Measurements from ENCODE around the gene COL20A1.

The COL20A1 gene

GRCh38 chr20:63288581-63289251, 4.3 kb upstream of the COL20A1 start:
- H3K36me3 ChIP-seq: peaks cover 21 to 48% (median 42%) of the 10 kb centered on the region in 11 experiments; a peak in 21 of 22 replicates
- H4K20me1 ChIP-seq: peaks cover 28 to 89% (median 59%) of the 10 kb centered on the region in 11 experiments; a peak in 21 of 22 replicates
- H3K4me2 ChIP-seq: peak overlapping the region in 6 of 11 experiments; percentile 1 to 53 (median 42); a peak in 8 of 22 replicates
- no peak overlapping the region for H3K4me3 ChIP-seq
- H3K27me3 ChIP-seq: no peaks in the 10 kb centered on the region
- no peak overlapping the region for H3K27ac ChIP-seq
- peaks cover 21 to 97% (median 82%) of the 10 kb centered on the region in 10 experiments for H3K4me1 ChIP-seq
- no peak for TF ChIP-seq Cebpa-rat (IDR thresholded peaks at IDR 0.05)
- H3K9ac ChIP-seq: 0 out of 22 replicates have a peak overlapping the region, but pooled peaks of 1 of the 11 experiments have one; percentile 35
- no peaks in the 10 kb centered on the region for H3K9me3 ChIP-seq (replicated peaks in 1 of 11)

- no peak overlapping the region for H3K4me3 ChIP-seq
- H3K27ac ChIP-seq: no peak overlapping the region
- peaks cover 13 to 89% (median 74%) of the 10 kb centered on the region in 10 experiments for H3K4me1 ChIP-seq
- 0 out of 22 replicates have a peak overlapping the region, but pooled peaks of 1 of the 11 experiments have one; percentile 29 for H3K9ac ChIP-seq
- peaks cover 28 to 85% (median 53%) of the 10 kb centered on the region in 11 experiments; a peak in 21 of 22 replicates for H4K20me1 ChIP-seq
- H3K36me3 ChIP-seq: peaks cover 21 to 48% (median 42%) of the 10 kb centered on the region in 11 experiments; a peak in 21 of 22 replicates
- no peak for TF ChIP-seq Cebpa-rat (IDR thresholded peaks at IDR 0.05)
- no peaks in the 10 kb centered on the region for H3K9me3 ChIP-seq (replicated peaks in 1 of 11)
- H3K4me2 ChIP-seq: peak overlapping the region in 4 of 11 experiments; percentile 37 to 53 (median 50); a peak in 5 of 22 replicates
- H3K27me3 ChIP-seq: peaks cover 1 to 5% (median 4%) of the 10 kb centered on the region in 11 experiments; a peak in 19 of 22 replicates
Observed at GRCh38 chr20:63289311-63290135, 3.5 kb upstream of the COL20A1 start.

- Histone ChIP-seq H3K27ac (no peak overlapping the region), H3K36me3 (peaks cover 21 to 48% (median 42%) of the 10 kb centered on the region in 11 experiments; a peak in 21 of 22 replicates), H3K27me3 (peaks cover 8 to 12% (median 11%) of the 10 kb centered on the region in 11 experiments), H3K9ac (0 out of 22 replicates have a peak overlapping the region, but pooled peaks of 1 of the 11 experiments have one; percentile 29), H3K4me2 (peak overlapping the region in 3 of 11 experiments; percentile 30 to 53 (median 38); a peak in 4 of 22 replicates), H3K9me3 (replicated peaks in 1 of 11) (no peaks in the 10 kb centered on the region), H4K20me1 (peaks cover 28 to 85% (median 53%) of the 10 kb centered on the region in 11 experiments; a peak in 21 of 22 replicates), H3K4me1 (peaks cover 6 to 87% (median 69%) of the 10 kb centered on the region in 10 experiments), H3K4me3 (no peak overlapping the region)
- no peak for TF ChIP-seq Cebpa-rat (IDR thresholded peaks at IDR 0.05)
Observed at GRCh38 chr20:63290136-63290676, 2.8 kb upstream of the COL20A1 start.

DNA sequence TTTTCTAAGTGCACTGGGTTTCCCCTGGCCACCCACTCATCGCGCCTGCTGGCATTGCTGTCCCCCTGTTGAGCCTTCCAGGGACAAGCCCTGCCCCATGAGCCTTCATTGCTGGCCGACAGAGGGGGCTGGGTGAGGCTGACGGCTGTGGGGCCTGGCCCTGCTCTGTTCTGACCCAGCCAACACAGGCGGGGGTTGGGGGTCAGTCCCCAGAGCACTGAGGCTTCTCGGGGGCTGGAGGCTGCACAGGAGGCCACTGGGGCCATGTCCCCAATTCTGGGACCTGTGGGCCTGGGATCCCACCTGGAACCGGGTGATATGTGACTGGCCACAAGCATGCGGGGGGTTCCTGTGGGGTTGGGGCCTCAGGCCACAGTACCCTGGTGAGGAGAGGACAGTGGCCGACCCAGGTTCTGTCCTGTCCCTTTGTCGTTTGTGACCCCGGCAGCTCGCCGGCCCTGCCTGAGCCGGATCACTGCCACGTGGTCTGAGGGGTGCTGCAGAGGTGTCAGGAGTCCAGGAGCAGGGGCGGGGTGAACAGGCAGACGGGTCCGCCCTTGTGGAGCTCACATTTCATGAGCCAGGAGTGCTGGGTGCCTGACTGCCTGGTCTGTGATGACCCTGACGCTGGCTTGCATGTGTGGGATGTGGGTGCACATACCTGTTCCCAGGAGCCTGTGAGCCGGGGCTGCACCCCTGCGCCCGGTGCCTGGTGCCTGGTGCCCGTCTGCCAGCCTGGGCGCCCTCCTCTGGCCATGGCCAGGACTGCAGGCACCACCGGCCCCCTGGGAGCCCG, 2.1 kb upstream of the COL20A1 start:
- peak overlapping the region in 8 of 11 experiments; percentile 5 to 53 (median 30); a peak in 11 of 22 replicates for H3K4me2 ChIP-seq

GRCh38 chr20:63291811-63292210, 1.2 kb upstream of the COL20A1 start:
- Histone ChIP-seq H3K4me2 (peak overlapping the region in 8 of 11 experiments; percentile 6 to 53 (median 38); a peak in 9 of 22 replicates), H3K4me1 (peaks cover 0 to 87% (median 70%) of the 10 kb centered on the region in 10 experiments; a peak in 18 of 20 replicates), H3K9ac (no peak overlapping the region), H3K27ac (peak overlapping the region in 1 of 11 experiments; percentile 61; a peak in 1 of 22 replicates), H3K27me3 (peaks cover 22 to 28% (median 27%) of the 10 kb centered on the region in 11 experiments), H3K9me3 (replicated peaks in 1 of 11) (no peaks in the 10 kb centered on the region), H4K20me1 (peaks cover 28 to 85% (median 44%) of the 10 kb centered on the region in 11 experiments; a peak in 21 of 22 replicates), H3K36me3 (peaks cover 20 to 35% (median 29%) of the 10 kb centered on the region in 11 experiments; a peak in 21 of 22 replicates), H3K4me3 (no peak overlapping the region)
- no peak for TF ChIP-seq Cebpa-rat (IDR thresholded peaks at IDR 0.05)

More for the DNA sequence above, 2.1 kb upstream of the COL20A1 start:
- Histone ChIP-seq H3K36me3 (peaks cover 21 to 42% (median 36%) of the 10 kb centered on the region in 11 experiments; a peak in 21 of 22 replicates), H3K4me1 (peaks cover 0 to 87% (median 69%) of the 10 kb centered on the region in 10 experiments; a peak in 18 of 20 replicates), H3K4me3 (no peak overlapping the region), H3K27me3 (peaks cover 15 to 18% (median 17%) of the 10 kb centered on the region in 11 experiments), H3K9ac (no peak overlapping the region), H3K27ac (no peak overlapping the region), H4K20me1 (peaks cover 28 to 85% (median 49%) of the 10 kb centered on the region in 11 experiments; a peak in 21 of 22 replicates), H3K9me3 (replicated peaks in 1 of 11) (no peaks in the 10 kb centered on the region)
- TF ChIP-seq Cebpa-rat (IDR thresholded peaks at IDR 0.05): no peak

- no peak overlapping the region; a peak in 1 of 22 replicates for H3K9ac ChIP-seq
- H3K36me3 ChIP-seq: peaks cover 18 to 30% (median 24%) of the 10 kb centered on the region in 11 experiments; a peak in 21 of 22 replicates
- H3K27ac ChIP-seq: peak overlapping the region in 1 of 11 experiments; percentile 61; a peak in 1 of 22 replicates
- H3K4me2 ChIP-seq: peak overlapping the region in 8 of 11 experiments; percentile 6 to 53 (median 38); a peak in 10 of 22 replicates
- H3K4me3 ChIP-seq: no peak overlapping the region
- no peaks in the 10 kb centered on the region for H3K9me3 ChIP-seq (replicated peaks in 1 of 11)
- peaks cover 0 to 87% (median 70%) of the 10 kb centered on the region in 10 experiments; a peak in 18 of 20 replicates for H3K4me1 ChIP-seq
- H4K20me1 ChIP-seq: peaks cover 28 to 84% (median 44%) of the 10 kb centered on the region in 11 experiments; a peak in 21 of 22 replicates
- no peak for TF ChIP-seq Cebpa-rat (IDR thresholded peaks at IDR 0.05)
- peaks cover 22 to 32% (median 31%) of the 10 kb centered on the region in 11 experiments for H3K27me3 ChIP-seq
Observed at GRCh38 chr20:63292292-63292701, 689 bp upstream of the COL20A1 start.

DNA sequence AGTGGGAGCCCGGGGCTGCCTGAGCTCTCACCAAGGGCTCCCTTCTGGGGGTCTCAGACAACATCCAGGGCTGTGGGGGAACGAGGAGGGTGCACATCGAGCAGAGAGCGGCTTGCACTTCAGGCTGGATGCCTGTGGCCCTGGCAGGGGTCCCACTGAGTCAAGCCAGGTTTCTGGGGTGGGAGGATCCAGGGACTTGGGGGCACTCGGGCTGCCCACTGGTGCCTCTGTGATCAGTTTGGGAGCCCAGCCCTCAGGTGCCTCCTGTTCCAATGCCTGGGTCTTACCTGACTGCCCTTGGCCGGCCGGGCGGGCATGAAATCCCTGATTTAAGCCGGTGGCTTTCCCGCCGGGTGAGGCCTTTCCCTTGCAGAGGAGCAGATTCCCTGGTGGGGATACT, 470 bp downstream of the COL20A1 start:
- H3K9me3 ChIP-seq (replicated peaks in 1 of 11): no peaks in the 10 kb centered on the region
- TF ChIP-seq Cebpa-rat (IDR thresholded peaks at IDR 0.05): no peak
- H3K4me3 ChIP-seq: no peak overlapping the region
- peak overlapping the region in 5 of 11 experiments; percentile 6 to 38 (median 12); a peak in 5 of 22 replicates for H3K4me2 ChIP-seq
- H3K36me3 ChIP-seq: peaks cover 10 to 19% (median 12%) of the 10 kb centered on the region in 11 experiments; a peak in 21 of 22 replicates
- H3K4me1 ChIP-seq: peaks cover 0 to 81% (median 66%) of the 10 kb centered on the region in 10 experiments; a peak in 18 of 20 replicates
- no peak overlapping the region for H3K27ac ChIP-seq
- no peak overlapping the region; a peak in 1 of 22 replicates for H3K9ac ChIP-seq
- H3K27me3 ChIP-seq: peaks cover 22 to 35% (median 31%) of the 10 kb centered on the region in 11 experiments
- H4K20me1 ChIP-seq: peaks cover 27 to 75% (median 40%) of the 10 kb centered on the region in 11 experiments; a peak in 21 of 22 replicates

Data from BLaER1 treated with 17β-estradiol and CSF1 and Interleukin-3, amounts not matched to agents 10 nM and 100 nM (cell line).